Transverse colon (tissue), 4 donors: ENCODE results near the gene TMEM9.

Experiments used
- EP300 ChIP-seq: sonication (generic); formaldehyde crosslinking; IDR thresholded peaks from one replicate; pipeline ENCODE4 v1.6.1; 2017; ENCODE audit warnings: antibody characterized with exemption, low read depth
- POLR2A ChIP-seq: fragments of 450-650 bp; IDR thresholded peaks from one replicate; pipeline ENCODE4 v1.6.1; 2016; ENCODE audit warnings: antibody characterized with exemption, mild to moderate bottlenecking, moderate library complexity
- POLR2AphosphoS5 ChIP-seq, 3 donors: sonication (generic); formaldehyde crosslinking; IDR thresholded peaks; one replicate each; pipeline ENCODE4 v1.6.1; 2016; ENCODE audit warnings: antibody characterized with exemption in 3 of 3
- TF ChIP-seq, protein P1 (sequence below), 5 experiments: fragments of 200-600 bp in 3 of 5; fragments of 450-650 bp in 2 of 5; sonication (generic) in 3 of 5; IDR thresholded peaks; 1 replicate in 2 of 5; 2 replicates in 3 of 5; pipeline ENCODE4 v1.5.1; 2016 to 2017; ENCODE audit warnings: antibody characterized with exemption in 5 of 5, inconsistent platforms in 3 of 5, mild to moderate bottlenecking in 2 of 5, moderate library complexity in 1 of 5

DNA sequence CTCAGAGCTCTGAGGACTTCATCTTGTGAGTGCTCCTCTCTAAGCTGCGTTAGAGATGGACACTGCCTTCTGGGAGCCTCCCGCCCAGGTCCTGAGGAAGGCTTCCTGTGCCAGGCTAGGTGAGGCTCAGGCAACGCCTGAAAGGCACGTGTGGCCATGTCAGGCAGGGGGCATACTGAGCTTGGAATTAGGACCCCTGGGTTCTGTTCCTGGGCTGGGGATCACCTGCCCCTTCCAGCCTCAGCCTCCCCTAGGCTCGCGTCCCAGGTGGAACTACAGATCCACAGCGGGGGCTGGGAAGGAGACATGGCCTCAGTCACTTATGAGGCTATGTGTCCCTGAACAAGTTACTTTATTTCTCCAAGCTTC lies 17.3 kb downstream of the TMEM9 start:
- TF ChIP-seq, protein P1, sequence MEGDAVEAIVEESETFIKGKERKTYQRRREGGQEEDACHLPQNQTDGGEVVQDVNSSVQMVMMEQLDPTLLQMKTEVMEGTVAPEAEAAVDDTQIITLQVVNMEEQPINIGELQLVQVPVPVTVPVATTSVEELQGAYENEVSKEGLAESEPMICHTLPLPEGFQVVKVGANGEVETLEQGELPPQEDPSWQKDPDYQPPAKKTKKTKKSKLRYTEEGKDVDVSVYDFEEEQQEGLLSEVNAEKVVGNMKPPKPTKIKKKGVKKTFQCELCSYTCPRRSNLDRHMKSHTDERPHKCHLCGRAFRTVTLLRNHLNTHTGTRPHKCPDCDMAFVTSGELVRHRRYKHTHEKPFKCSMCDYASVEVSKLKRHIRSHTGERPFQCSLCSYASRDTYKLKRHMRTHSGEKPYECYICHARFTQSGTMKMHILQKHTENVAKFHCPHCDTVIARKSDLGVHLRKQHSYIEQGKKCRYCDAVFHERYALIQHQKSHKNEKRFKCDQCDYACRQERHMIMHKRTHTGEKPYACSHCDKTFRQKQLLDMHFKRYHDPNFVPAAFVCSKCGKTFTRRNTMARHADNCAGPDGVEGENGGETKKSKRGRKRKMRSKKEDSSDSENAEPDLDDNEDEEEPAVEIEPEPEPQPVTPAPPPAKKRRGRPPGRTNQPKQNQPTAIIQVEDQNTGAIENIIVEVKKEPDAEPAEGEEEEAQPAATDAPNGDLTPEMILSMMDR (IDR thresholded peaks at IDR 0.05): no peak
- TF ChIP-seq POLR2A (no peak), EP300 (no peak), POLR2AphosphoS5 (IDR thresholded peaks at IDR 0.05) (no peak)
